Measurements from ENCODE around the gene SRPK2.

DNA sequence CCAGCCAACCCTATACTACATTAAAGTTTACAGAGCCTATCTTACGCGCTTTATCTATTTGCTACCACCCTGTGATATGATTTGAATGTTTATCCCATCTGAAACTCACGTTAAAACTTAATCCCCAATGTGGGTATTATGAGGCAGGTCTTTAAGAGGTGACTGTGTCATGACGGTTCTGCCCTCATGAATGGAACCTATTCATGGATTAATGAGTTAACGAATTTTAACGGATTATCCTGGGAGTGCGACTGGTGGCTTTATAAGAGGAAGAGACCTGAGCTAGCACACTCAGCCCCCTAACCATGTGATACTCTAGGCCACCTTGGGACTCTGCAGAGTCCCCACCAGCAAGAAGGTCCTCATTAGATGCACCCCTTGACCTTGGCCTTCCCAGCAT lies 37.8 kb downstream of the SRPK2 start:
- TF ChIP-seq CTCF (IDR thresholded peaks at IDR 0.05; ENCODE audit: low read length) (no peak), EZH2 (IDR thresholded peaks at IDR 0.05; ENCODE audit: borderline replicate concordance, low read length) (no peak)

Data from OCI-LY1 (cell line).